ENCODE results near the gene ZNF610.

DNA sequence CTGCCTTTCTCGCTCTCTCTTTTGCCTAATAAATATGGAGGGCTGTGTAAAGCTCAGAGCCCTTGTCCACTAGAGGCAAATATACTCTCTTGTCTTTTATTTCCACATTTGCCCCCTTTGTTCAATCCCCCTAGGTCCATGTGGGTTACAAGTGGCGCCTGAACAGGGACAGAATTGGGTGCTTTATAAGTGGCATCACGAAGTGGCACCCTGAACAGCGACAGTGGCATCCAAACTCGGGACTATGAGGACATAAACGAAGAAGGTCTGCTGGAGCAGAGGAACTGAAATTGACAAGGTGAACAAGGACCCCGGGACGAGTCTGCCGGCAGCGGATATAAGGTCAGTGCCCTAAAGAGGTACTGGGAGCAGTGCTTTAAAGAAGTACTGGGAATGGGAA is 4.3 kb upstream of the ZNF610 start:
- TF ChIP-seq, protein P1, sequence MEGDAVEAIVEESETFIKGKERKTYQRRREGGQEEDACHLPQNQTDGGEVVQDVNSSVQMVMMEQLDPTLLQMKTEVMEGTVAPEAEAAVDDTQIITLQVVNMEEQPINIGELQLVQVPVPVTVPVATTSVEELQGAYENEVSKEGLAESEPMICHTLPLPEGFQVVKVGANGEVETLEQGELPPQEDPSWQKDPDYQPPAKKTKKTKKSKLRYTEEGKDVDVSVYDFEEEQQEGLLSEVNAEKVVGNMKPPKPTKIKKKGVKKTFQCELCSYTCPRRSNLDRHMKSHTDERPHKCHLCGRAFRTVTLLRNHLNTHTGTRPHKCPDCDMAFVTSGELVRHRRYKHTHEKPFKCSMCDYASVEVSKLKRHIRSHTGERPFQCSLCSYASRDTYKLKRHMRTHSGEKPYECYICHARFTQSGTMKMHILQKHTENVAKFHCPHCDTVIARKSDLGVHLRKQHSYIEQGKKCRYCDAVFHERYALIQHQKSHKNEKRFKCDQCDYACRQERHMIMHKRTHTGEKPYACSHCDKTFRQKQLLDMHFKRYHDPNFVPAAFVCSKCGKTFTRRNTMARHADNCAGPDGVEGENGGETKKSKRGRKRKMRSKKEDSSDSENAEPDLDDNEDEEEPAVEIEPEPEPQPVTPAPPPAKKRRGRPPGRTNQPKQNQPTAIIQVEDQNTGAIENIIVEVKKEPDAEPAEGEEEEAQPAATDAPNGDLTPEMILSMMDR (IDR thresholded peaks at IDR 0.05; ENCODE audit: extremely low read depth in 1 of 2, insufficient read depth in 1 of 2, low read depth in 1 of 2, low read length in 2 of 2), result no peak
- TF ChIP-seq POLR2AphosphoS5 (IDR thresholded peaks at IDR 0.05; ENCODE audit: insufficient read depth, low read depth, low read length) (no peak), EZH2 (IDR thresholded peaks at IDR 0.05; ENCODE audit: borderline replicate concordance, low read depth, low read length, severe bottlenecking) (no peak), POLR2A (IDR thresholded peaks at IDR 0.05; ENCODE audit: low read depth, low read length) (no peak)

Data from endothelial cell of umbilical vein (primary cell).